HG03135 (cell line): ENCODE data around the gene TRIM31.
"Not testable (repeated sequence)": the region's sequence is repeated elsewhere in the genome, so short reads cannot be mapped to it uniquely, and the experiment has no call there.

Experiments used
- ATAC-seq: cut with Tn5 transposase; IDR thresholded peaks from one replicate; pipeline ENCODE4 v1.9.1; 2021; ENCODE audit warnings: mild to moderate bottlenecking, moderate library complexity; ENCODE audit not compliant: unreplicated experiment

The TRIM31 gene

DNA sequence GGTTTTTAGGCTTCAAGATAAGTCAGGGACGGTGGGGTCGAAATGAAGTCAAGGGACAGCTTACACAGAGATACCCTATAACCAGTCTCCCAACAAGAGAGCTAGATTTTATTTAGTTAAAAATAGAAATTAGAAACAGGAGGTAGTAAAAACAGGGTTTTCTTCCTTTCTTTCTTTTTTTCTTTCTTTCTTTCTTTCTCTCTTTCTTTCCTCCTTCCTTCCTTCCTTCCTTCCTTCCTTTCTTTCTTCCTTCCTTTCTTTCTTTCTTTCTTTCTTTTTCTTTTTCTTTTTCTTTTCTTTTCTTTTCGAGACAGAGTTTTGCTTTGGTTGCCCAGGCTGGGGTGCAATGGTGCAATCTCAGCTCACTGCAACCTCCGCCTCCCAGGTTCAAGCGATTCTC lies 5.8 kb upstream of the TRIM31 start:
- ATAC-seq = not testable (repeated sequence)

GRCh38 chr6:30116724-30117123 lies 3.8 kb upstream of the TRIM31 start:
- ATAC-seq = no peak

- no peak for ATAC-seq
These were observed 951 bp upstream of the TRIM31 start for GRCh38 chr6:30113841-30114240.

- no peak for ATAC-seq
These were observed 392 bp downstream of the TRIM31 start for GRCh38 chr6:30112402-30112994.

GRCh38 chr6:30111266-30111856 lies 1.5 kb downstream of the TRIM31 start:
- ATAC-seq = no peak

GRCh38 chr6:30104661-30105060 lies 8.2 kb downstream of the TRIM31 start:
- no peak for ATAC-seq

DNA sequence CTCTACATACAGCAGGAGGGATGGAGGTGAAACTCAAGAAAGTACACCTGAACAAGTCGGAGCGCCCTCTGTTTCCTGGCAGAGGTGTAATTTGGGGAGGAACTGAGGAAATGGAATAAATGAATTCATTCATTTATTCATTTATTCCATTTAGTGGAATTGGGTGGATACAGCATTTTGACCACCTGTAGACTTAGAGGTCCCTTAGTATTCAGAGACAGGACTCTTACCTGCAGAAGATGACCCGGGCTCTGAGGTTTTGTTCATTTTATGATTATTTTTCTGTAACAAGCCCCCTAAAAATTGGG lies 9.1 kb downstream of the TRIM31 start:
- ATAC-seq = no peak

GRCh38 chr6:30102970-30103871 lies 9.7 kb downstream of the TRIM31 start:
- ATAC-seq = peak; percentile 63

DNA sequence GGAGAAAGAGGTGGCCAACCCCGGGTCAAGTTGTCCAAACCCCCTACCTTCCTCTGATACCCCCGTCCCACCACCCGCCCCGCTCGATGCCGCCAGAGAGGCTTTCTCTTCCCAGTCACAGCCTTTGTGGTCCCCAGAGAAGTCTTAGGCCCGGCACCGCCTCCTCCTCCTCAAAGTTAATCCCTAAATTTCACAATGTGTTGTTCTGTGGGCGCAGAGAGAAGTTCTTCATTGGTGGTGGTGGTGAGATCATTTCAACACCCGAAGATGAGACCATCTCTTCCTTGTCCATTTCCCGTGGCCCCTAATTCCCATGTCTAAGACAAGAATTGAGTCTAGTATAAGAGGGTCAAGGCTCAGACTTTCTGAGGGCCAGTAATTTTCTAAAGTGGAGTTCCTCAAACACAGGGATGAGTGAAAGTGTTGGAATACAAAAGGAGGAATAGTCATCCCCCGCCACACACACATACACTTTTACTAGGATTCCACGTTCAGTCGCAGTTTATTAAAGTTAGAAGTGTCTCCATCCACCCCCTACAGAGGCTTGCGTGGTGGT lies 10.4 kb downstream of the TRIM31 start:
- ATAC-seq = no peak

DNA sequence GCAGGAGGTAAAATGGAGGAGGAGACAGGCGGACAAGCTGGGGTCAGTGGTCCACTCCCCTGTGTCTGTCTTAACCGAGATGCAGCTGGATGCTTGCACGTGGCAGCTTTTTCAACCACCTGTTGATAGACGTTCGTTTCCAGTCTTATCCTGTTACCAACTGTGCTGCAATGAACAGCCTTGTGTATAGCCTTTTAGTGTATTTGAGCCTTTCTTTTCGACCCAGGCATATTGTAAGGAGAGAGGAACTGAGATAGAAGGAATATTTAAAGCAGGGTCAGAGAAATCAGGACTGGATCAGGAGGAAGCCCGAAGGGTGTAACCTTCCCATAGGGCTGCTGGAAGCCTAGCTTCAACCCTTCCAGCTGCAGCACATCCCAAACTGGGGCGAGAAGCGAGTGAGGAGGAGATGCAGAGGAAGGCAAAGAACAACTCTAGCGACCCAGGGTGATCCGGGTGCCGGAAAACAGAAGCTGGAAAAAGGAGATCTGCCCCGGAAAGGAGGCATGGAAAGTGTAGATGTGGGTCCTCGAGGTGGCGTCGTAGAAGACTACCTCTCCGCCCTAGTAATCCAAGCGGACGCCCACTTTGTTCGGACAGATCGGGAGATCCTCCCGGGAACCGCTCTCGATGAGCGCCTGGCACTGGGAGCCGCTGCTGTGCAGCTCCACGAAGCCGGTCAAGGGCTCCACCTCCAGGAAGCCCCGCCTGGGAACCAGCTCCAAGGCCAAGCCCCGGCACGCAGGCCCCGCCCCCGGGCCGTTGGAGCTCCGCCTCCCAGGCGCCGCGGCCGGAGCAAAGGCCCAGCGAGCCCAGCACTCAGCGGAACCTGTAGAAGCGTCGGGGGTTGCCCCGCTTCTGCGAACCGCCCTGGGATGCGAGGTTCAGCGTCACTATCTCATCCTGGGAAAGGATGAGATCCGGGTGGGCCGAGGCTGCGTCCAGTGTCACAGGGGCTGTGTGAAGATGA lies 11.2 kb downstream of the TRIM31 start:
- no peak for ATAC-seq

DNA sequence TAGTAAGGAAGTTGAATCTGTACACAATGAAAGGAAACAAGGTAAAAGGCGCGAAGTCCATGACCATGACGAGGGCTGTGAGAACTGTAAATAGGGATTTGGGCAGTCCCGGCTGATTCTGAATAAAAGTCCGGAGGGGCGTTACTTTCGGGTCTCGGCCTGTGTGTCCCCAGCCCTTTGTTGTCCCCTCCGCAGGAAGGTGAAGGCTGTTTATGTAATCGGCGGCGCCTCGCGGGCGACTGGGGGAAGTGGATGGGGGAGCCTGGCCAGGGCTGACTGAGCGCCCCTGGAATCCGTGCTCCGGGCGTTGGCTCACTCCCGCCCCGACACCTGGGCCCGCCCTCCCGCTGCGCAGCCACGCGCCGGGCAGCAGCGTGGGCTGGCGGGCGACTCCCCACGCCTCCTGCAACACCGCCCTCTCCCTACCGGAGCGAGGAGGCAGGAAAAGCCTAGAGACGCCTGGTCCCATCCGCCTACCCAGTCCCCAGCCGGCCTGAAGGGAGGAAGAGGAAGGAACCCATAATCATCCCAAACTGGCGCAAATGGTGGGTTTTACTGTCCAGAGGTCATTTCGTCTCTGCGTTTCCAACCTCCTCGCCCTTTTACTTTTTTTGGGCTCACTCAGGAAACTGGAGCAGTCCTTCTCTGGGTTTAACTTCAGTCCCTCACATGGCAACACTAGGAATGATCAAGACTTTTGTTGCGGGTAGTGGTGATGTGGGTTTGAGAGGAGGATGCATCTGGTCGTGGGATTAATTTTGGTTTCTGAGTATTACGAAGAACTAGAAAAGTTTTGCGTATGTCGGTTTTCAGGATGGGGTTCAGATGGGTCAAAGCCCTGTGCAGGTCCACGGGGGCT lies 12.1 kb downstream of the TRIM31 start:
- no peak for ATAC-seq

GRCh38 chr6:30100154-30100553 lies 12.7 kb downstream of the TRIM31 start:
- ATAC-seq = no peak

GRCh38 chr6:30097902-30098768 lies 14.8 kb downstream of the TRIM31 start:
- ATAC-seq = no peak

GRCh38 chr6:30096829-30097228 lies 16.1 kb downstream of the TRIM31 start:
- no peak for ATAC-seq

DNA sequence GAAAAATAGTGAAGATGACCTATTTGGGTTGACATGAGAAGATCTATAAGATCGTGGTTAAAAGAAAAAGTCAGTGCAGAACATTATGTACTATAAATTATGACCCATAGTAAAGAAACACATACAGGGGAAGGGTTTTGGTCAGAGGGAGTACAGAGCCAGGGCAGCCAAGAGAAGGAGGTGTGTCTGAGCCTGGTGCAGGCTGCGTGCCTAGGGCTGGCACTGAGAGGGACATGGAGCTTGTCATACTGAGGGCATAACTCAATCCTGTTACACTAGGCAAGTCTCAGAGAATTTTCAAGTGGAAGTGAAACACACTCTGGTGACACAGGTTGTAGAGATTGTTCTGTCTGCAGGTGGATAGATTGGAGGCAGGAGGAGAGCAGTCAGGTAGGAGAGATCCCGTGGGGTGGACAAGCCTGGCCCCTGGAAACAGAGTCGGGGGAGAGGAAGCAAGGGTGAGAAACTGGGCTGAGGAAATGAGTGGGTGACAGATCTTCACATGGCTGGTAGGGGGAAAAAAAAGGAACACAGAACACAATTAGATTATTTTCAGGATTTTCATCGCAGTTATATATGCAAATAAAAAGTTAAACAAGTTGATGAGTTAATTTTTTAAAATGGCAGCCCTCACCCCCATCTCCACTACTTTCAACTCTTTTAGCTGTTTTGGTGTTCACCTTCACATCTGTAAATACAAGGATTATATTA lies 18.8 kb downstream of the TRIM31 start:
- ATAC-seq = no peak

DNA sequence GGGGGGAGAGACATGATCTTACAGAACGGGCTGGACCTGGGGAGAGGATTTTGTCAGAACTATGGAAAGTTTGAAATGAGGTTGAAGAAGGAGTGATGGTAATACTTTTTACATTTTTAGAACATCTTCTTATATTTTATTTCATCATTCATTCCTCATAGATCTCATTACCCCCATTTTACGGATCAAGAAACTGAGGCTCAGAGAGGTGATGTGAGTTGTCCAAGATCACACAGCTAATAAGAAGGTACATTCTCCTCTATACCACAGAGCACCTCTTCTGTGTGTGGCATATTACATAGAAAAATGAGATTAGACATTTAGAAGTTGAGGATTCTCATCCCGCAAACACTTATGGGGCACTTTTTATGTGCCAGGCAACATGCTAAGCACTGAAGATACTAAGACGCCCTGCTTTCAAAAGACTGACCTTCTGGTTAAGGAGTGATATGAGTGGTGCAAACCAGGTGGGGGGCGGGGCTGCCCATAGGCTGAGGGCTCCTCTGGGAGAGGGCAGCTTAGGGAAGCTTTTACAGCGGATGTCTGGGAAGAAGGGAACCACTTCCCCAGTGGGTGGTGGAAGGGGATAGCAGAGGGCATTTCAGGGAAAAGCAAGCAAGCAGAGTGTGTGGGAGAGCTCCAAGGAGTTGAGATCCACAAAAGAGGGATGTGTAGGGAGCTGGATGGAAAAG lies 19.9 kb downstream of the TRIM31 start:
- ATAC-seq = no peak

- no peak for ATAC-seq
These were observed 21.1 kb downstream of the TRIM31 start for GRCh38 chr6:30091577-30092381.
